IMR-90 (cell line): ENCODE results near the gene CREB5. TPM values are rescaled to one million over a fixed set of nuclear protein-coding genes. Genes with fewer than 3 reads are reported as not detected.

Source experiments
- ATAC-seq: fragments of 200-7000 bp; cut with Tn5 transposase; 2 replicates; pipeline ENCODE4 v1.9.1; 2020; ENCODE audit warnings: low read depth, mild to moderate bottlenecking, moderate library complexity
- BruUV-seq: library from RNA; stranded (reverse); fragments of 400-500 nt; replicated peaks from 2 replicates; lab custom pipeline; 2021; lab: Mats Ljungman, UMichigan
- CTCF ChIA-PET: fragments of 300-600 bp; formaldehyde crosslinking; extraction: SDS; loops from one replicate; lab custom pipeline; 2021; ENCODE audit warnings: antibody characterized with exemption; lab: Yijun Ruan, JAX
- POLR2A ChIA-PET: fragments of 300-600 bp; sonication (Branson Sonifier 250); formaldehyde crosslinking; loops from one replicate; lab custom pipeline; 2022; ENCODE audit warnings: antibody characterized with exemption; ENCODE audit not compliant: unreplicated experiment; lab: Charles Lee
- DNase-seq: peaks from one replicate; pipeline ENCODE4 v3.0.0; 2013
- H2AFZ ChIP-seq: replicated peaks from 2 replicates; pipeline ENCODE3; 2013; ENCODE audit warnings: low read length, mild to moderate bottlenecking; ENCODE audit not compliant: poor library complexity
- H2AK5ac ChIP-seq: 2 replicates; pipeline ENCODE4 v1.6.1; 2013; ENCODE audit warnings: low read depth, low read length, inconsistent platforms
- H2AK9ac ChIP-seq: replicated peaks from 2 replicates; pipeline ENCODE3; 2013; ENCODE audit warnings: mild to moderate bottlenecking, low read depth, low read length, moderate library complexity; ENCODE audit not compliant: poor library complexity
- H2BK120ac ChIP-seq: 2 replicates; pipeline ENCODE4 v1.6.1; 2013; ENCODE audit warnings: low read depth, low read length, inconsistent platforms
- H2BK15ac ChIP-seq: 3 replicates; pipeline ENCODE4 v1.6.1; 2013; ENCODE audit warnings: low read depth, low read length, inconsistent platforms
- H2BK20ac ChIP-seq: 2 replicates; pipeline ENCODE4 v1.6.1; 2013; ENCODE audit warnings: low read depth, mild to moderate bottlenecking, inconsistent platforms, low read length, moderate library complexity
- H2BK5ac ChIP-seq: 2 replicates; pipeline ENCODE4 v1.6.1; 2013; ENCODE audit warnings: mild to moderate bottlenecking, low read depth, low read length, inconsistent platforms; ENCODE audit not compliant: poor library complexity, severe bottlenecking
- H3K14ac ChIP-seq: replicated peaks from 2 replicates; pipeline ENCODE4 v1.6.1; 2013; ENCODE audit warnings: low read depth, low read length, inconsistent platforms
- H3K18ac ChIP-seq: 2 replicates; pipeline ENCODE4 v1.6.1; 2013; ENCODE audit warnings: low read depth, low read length, control low read depth
- H3K23ac ChIP-seq: 2 replicates; pipeline ENCODE4 v1.6.1; 2013; ENCODE audit warnings: low read depth, low read length, inconsistent platforms
- H3K27ac ChIP-seq: 2 replicates; pipeline ENCODE4 v1.5.1; 2013; ENCODE audit warnings: mild to moderate bottlenecking, control low read depth, low read length; ENCODE audit not compliant: insufficient read depth
- H3K27me3 ChIP-seq: 2 replicates; pipeline ENCODE4 v1.6.1; 2013; ENCODE audit warnings: low read length; ENCODE audit not compliant: control insufficient read depth, insufficient read depth
- H3K36me3 ChIP-seq: 2 replicates; pipeline ENCODE4 v1.6.1; 2013; ENCODE audit warnings: low read length, mixed read lengths; ENCODE audit not compliant: control insufficient read depth, insufficient read depth
- H3K4ac ChIP-seq: 2 replicates; pipeline ENCODE4 v1.6.1; 2013; ENCODE audit warnings: low read depth, low read length, inconsistent platforms
- H3K4me1 ChIP-seq: 2 replicates; pipeline ENCODE4 v1.6.1; 2013; ENCODE audit warnings: low read length, mixed read lengths; ENCODE audit not compliant: control insufficient read depth, insufficient read depth
- H3K4me2 ChIP-seq: 2 replicates; pipeline ENCODE4 v1.6.1; 2013; ENCODE audit warnings: low read depth, mild to moderate bottlenecking, control low read depth, low read length, moderate library complexity
- H3K4me3 ChIP-seq: 2 replicates; pipeline ENCODE4 v1.5.1; 2013; ENCODE audit warnings: low read depth, mild to moderate bottlenecking, control low read depth, low read length, moderate library complexity; ENCODE audit not compliant: insufficient read depth
- H3K56ac ChIP-seq: 2 replicates; pipeline ENCODE4 v1.6.1; 2013; ENCODE audit warnings: low read length, inconsistent platforms; ENCODE audit not compliant: insufficient read depth; ENCODE audit errors: extremely low read depth
- H3K79me1 ChIP-seq, 2 experiments: 2 replicates each; pipeline ENCODE4 v1.6.1; 2013; ENCODE audit warnings: low read length in 2 of 2, inconsistent platforms in 1 of 2, low read depth in 1 of 2
- H3K9ac ChIP-seq: 2 replicates; pipeline ENCODE4 v1.6.1; 2013; ENCODE audit warnings: low read depth, low read length, control low read depth
- H3K9me1 ChIP-seq: 2 replicates; pipeline ENCODE4 v1.6.1; 2013; ENCODE audit warnings: low read length, inconsistent platforms; ENCODE audit not compliant: insufficient read depth
- H3K9me3 ChIP-seq: 2 replicates; pipeline ENCODE4 v1.6.1; 2013; ENCODE audit warnings: low read length; ENCODE audit not compliant: control insufficient read depth, insufficient read depth
- H4K20me1 ChIP-seq: 2 replicates; pipeline ENCODE4 v1.6.1; 2013; ENCODE audit warnings: low read length, inconsistent platforms; ENCODE audit not compliant: insufficient read depth
- H4K5ac ChIP-seq: 2 replicates; pipeline ENCODE4 v1.6.1; 2013; ENCODE audit warnings: mild to moderate bottlenecking, low read depth, low read length, control low read depth
- H4K8ac ChIP-seq, 2 experiments: 2 replicates each; pipeline ENCODE4 v1.6.1; 2013; ENCODE audit warnings: low read depth in 2 of 2, low read length in 2 of 2, control low read depth in 1 of 2, inconsistent platforms in 1 of 2
- H4K91ac ChIP-seq: 2 replicates; pipeline ENCODE4 v1.6.1; 2013; ENCODE audit warnings: low read depth, low read length, inconsistent platforms; ENCODE audit not compliant: insufficient read depth
- CEBPB ChIP-seq: IDR thresholded peaks from 2 replicates; pipeline ENCODE4 v1.6.1; 2012; ENCODE audit warnings: low read depth, low read length, improper control_type of control experiment
- CHD1 ChIP-seq: IDR thresholded peaks from 2 replicates; pipeline ENCODE4 v1.6.1; 2012; ENCODE audit warnings: low read depth, low read length, improper control_type of control experiment
- MAZ ChIP-seq: IDR thresholded peaks from 2 replicates; pipeline ENCODE4 v1.6.1; 2012; ENCODE audit warnings: low read depth, mild to moderate bottlenecking, low read length, improper control_type of control experiment, moderate library complexity, borderline replicate concordance
- MXI1 ChIP-seq: IDR thresholded peaks from 2 replicates; pipeline ENCODE4 v1.6.1; 2012; ENCODE audit warnings: low read depth, mild to moderate bottlenecking, low read length, moderate library complexity, borderline replicate concordance
- RCOR1 ChIP-seq: IDR thresholded peaks from 2 replicates; pipeline ENCODE4 v1.6.1; 2012; ENCODE audit warnings: mild to moderate bottlenecking, low read length, improper control_type of control experiment; ENCODE audit not compliant: insufficient replicate concordance
- WGBS, 2 experiments: methylation state at CpG; one replicate each; pipeline versions ENCODE4 v1.1.5 to v1.1.7; 2013; ENCODE audit warnings: missing lambda C conversion rate in 2 of 2; ENCODE audit not compliant: insufficient read length in 1 of 2; ENCODE audit errors: extremely low coverage in 2 of 2; 5-methylcytosine and 5-hydroxymethylcytosine counted together
- dilution Hi-C: fragments of 300-500 bp; cut with HindIII; formaldehyde crosslinking; loops from one replicate; pipeline ENCODE4 v1.14.3; 2018; ENCODE audit warnings: low sequenced_read_pairs; ENCODE audit not compliant: unreplicated experiment
- in situ Hi-C: fragments of 300-500 bp; cut with MboI; formaldehyde crosslinking; loops from 3 replicates; pipeline ENCODE4 v1.14.3; 2019; ENCODE audit warnings: low sequenced_read_pairs, inconsistent platforms, mixed read lengths
- intact Hi-C: fragments of 100-400 bp; cut with micrococcal nuclease; formaldehyde crosslinking; loops from 2 replicates; pipeline ENCODE4 v1.10.0; 2022
- polyA plus RNA-seq, 3 experiments: library from polyadenylated mRNA; depleted of rRNA; stranded (reverse); fragments of >200 nt; gene quantifications; 2 replicates each; pipeline ENCODE4 v1.2.3, GENCODE V29; 2012; ENCODE audit warnings: low replicate concordance in 1 of 3
- total RNA-seq: library from RNA; depleted of rRNA; stranded (reverse); fragments of >200 nt; gene quantifications from 2 replicates; pipeline ENCODE4 v1.2.3, GENCODE V29; 2012

CREB5 gene
- total and polyA plus RNA-seq, 2 of the 4 experiments (the other 2 are of a cell fraction) = 7.3 to 13.1 TPM

DNA sequence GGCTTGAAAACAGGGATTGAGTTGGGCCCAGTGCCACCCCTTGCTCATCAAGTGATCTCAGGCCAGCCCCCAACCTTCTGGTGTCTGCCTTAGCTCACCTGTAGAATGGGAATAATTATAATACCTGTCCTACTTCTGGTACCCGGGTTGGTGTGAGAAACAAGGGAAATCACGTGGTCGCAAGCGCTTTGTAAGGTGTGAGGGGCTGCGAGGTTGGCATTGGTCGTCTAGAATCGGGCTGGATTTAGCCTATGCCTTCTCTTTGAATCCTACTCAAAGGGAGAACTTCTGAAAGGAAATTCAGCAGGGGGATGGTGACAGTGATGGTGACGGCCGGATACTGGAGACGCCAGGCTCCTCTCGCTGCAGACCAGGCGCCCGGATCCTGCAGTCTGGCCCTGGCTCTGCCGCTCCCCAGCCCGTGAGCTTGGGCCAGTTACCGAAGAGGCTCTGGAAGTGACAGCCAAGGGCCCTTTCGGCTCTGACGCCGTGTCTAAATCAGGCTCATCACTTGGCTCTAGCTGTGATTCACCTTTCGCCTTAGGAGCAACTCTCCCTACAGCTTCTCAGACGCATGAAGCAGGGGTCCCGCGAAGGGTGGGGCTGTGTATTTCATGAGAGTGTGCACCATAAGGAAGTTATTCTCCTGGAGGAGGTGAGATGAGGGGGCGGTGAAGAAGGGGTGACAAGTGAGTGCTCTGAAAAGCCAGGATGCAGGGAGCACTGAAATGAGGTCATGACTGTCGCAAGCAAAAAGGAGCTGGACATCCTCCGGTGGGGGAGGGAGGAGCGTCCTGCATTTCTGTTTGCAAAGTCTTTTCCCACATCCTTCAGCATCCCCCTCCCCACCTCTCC is 4.0 kb upstream of the CREB5 start:
- peak overlapping the region; percentile 62 for H2BK120ac ChIP-seq
- in situ Hi-C loops = loop anchor here (10.0 kb wide), 1 partner anchor 114 kb away; no protein-coding TSS in a partner anchor
- 0 out of 2 replicates have a peak, but pooled peaks cover 3% of the 10 kb centered on the region for H3K9me1 ChIP-seq
- peak overlapping the region; percentile 46 for H3K27ac ChIP-seq
- DNase-seq (peak; percentile 81), ATAC-seq (peak; percentile 7)
- H3K56ac ChIP-seq = no peak overlapping the region
- no peaks in the 10 kb centered on the region for H3K27me3 ChIP-seq
- H3K4me1 ChIP-seq = peaks cover 7% of the 10 kb centered on the region; the same call in 1 of the 2 replicates
- peak overlapping the region; percentile 49 for H3K4ac ChIP-seq
- H2BK15ac ChIP-seq = peak overlapping the region; percentile 71; the same call in 2 of the 3 replicates
- BruUV-seq = no TSS peak
- H4K8ac ChIP-seq = peak overlapping the region; percentile 15 to 18; a peak in 1 of 4 replicates
- peak overlapping the region; percentile 9 for H2BK5ac ChIP-seq
- H3K79me1 ChIP-seq = peaks cover 3 to 9% of the 10 kb centered on the region in 2 experiments; a peak in 2 of 4 replicates
- POLR2A ChIA-PET = no interaction called here
- TF ChIP-seq MAZ (no peak), CEBPB (0 out of 2 replicates have a peak, but pooled peaks have one; percentile 0), CHD1 (no peak), RCOR1 (no peak), MXI1 (no peak)
- CTCF ChIA-PET = interaction anchor here (0.7 to 1.0 kb wide), 2 partner anchors 14 to 18 kb away, joined by 3 to 5 read pairs; no protein-coding TSS in a partner anchor
- peak overlapping the region; percentile 84 for H2BK20ac ChIP-seq
- H3K23ac ChIP-seq = no peak overlapping the region; the same call in 1 of the 2 replicates
- no peak overlapping the region for H3K4me3 ChIP-seq
- WGBS, 2 experiments = 14% methylated on average over 1 of the region's 27 CpGs; no CpG with 5 or more reads in 1 of the 2 experiments
- no peaks in the 10 kb centered on the region for H3K9me3 ChIP-seq
- H3K36me3 ChIP-seq = no peaks in the 10 kb centered on the region
- peak overlapping the region; percentile 34 for H3K4me2 ChIP-seq
- intact Hi-C loops = no loop called here
- H4K91ac ChIP-seq = peak overlapping the region; percentile 11; the same call in 1 of the 2 replicates
- H3K9ac ChIP-seq = peak overlapping the region; percentile 10; the same call in 1 of the 2 replicates
- dilution Hi-C loops = no loop called here
- 0 out of 2 replicates have a peak, but pooled peaks cover 3% of the 10 kb centered on the region for H4K20me1 ChIP-seq
- peak overlapping the region; percentile 70 for H2AK5ac ChIP-seq
- H3K14ac ChIP-seq = no peak overlapping the region
- no peak overlapping the region; the same call in 1 of the 2 replicates for H4K5ac ChIP-seq
- H2AK9ac ChIP-seq = peak overlapping the region; percentile 44
- peak overlapping the region; percentile 63 for H2AFZ ChIP-seq
- peak overlapping the region; percentile 23; the same call in 1 of the 2 replicates for H3K18ac ChIP-seq
